ENCODE measurements around the gene UGP2.

The UGP2 gene

GRCh38 chr2:63865159-63865799, 23.6 kb downstream of the UGP2 start:
- DNase-seq (ENCODE audit: low read depth) = no peak

DNA sequence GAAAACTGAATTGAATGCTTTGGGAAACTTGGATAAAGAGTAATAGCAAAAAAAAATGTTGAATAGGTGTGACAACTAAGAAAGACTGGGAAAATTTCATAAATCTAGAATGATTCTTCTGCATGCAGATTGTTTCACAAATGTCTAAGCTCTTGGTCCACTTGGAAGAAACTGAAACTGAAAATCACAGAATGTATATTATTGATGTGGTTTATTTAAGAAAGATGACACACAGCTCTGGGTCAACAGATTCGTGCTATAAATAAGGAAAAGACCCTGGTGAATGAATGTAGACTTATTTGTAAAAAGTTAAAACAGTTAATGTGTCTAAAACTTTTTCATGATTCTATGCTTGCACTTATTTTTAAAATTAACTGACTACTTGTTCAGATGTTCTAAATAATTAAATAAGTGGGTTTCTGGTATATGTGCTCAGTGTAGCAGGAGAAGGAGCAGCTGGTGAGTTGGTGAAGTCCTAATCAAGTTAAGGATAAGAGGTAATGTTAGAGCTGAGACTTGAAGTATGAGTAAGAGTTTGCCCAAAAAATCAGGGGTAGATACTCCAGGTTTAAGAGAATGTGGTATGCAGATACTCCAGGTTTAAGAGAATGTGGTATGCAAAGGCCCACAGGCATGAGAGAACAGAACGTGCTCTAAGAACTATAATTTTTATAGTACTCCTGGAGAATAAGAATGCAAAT, 24.5 kb downstream of the UGP2 start:
- DNase-seq (ENCODE audit: low read depth) = no peak

- DNase-seq (ENCODE audit: low read depth) = no peak
Measured at GRCh38 chr2:63870679-63871078, 29.0 kb downstream of the UGP2 start.

DNA sequence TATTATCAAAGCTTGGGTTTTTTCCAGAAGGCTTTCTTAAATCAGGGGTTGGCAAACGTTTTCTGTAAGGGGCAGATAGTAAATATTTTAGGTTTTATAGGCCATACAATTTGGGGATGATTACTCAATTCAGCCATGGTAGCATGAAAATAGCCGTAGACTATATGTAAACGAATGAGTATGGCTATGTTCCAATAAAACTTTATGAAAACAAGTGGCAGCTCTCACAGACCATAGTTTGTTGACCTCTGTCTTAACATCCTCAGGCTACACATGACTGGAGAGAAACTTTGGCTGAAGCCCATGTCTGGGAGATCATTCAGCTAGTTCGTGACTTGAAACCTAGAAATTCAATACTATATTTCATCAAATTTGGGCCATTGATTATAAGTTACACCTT, 30.2 kb downstream of the UGP2 start:
- no peak for DNase-seq (ENCODE audit: low read depth)

GRCh38 chr2:63872571-63873328, 31.1 kb downstream of the UGP2 start:
- DNase-seq (ENCODE audit: low read depth) = no peak

- no peak for DNase-seq (ENCODE audit: low read depth)
Measured at GRCh38 chr2:63874204-63875130, 32.8 kb downstream of the UGP2 start.

DNA sequence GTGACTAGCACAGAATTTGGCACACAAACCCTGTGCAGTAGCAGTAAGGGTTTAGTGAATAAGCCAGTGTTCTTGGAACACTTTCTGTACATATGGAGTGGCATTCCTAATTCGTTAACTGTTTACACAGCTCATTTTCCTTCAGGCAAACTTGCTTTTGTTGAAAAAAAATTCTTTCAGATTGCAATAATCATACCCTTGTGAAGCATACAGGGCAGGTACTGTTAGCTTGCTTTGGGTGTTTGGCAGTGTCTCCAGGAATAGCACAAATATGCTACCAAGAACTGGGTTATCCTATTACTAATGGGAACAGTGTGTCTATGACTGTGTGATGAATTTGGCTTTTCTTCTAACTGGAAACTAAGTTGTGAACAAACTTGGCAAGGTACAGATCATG, 33.4 kb downstream of the UGP2 start:
- no peak for DNase-seq (ENCODE audit: low read depth)

- no peak for DNase-seq (ENCODE audit: low read depth)
Measured at GRCh38 chr2:63875559-63876245, 34.0 kb downstream of the UGP2 start.

DNA sequence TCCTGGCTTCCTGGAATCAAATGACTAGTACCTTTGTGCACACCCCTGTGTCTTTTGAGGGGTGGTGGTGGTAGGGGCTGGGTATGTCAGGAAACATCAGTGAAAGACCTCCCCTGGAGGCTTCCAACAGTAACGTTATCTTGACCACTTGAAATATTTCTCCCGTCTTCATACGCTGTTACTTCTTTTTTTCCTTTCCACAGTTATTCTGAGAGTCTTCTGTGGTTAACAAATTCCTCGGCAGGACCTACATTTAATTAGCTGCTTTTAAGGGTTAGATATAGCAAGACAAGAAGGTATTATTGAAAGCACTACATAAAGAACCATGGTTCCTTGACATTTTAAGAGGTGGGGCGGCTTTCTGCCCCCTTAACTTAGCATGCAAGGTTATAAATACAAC, 34.6 kb downstream of the UGP2 start:
- DNase-seq (ENCODE audit: low read depth) = no peak

- no peak for DNase-seq (ENCODE audit: low read depth)
Measured at GRCh38 chr2:63878486-63878885, 36.8 kb downstream of the UGP2 start.

GRCh38 chr2:63879876-63880433, 38.3 kb downstream of the UGP2 start:
- no peak for DNase-seq (ENCODE audit: low read depth)

- no peak for DNase-seq (ENCODE audit: low read depth)
Measured at GRCh38 chr2:63880625-63881024, 38.9 kb downstream of the UGP2 start.

GRCh38 chr2:63881205-63881604, 39.5 kb downstream of the UGP2 start:
- no peak for DNase-seq (ENCODE audit: low read depth)

DNA sequence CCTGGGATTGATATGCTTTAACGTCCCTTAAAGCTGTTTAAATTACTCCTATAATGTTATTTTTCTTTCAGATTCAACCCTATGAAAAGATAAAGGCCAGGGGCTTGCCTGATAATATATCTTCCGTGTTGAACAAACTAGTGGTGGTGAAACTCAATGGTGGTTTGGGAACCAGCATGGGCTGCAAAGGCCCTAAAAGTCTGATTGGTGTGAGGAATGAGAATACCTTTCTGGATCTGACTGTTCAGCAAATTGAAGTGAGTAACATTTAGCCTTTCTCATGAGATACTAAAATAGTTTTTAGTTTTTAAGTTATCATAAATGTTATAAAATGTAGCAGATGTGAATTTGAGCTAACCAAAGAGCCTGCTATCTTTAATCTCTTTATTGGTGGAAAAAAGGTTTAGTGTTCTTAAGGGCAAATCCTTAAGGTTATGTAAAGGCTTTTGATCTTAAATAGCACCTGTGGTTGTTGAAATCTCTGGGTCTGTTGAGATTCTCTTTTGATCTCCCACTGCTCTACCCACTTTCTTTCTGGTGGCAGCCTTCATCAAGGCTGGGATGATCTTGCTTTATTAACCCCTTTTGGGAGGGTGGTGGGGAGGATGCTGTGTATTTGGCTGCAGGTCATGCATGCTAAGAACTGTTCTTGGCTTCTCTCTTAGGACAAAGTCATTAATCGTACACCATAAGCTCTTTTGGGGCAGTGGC, 40.9 kb downstream of the UGP2 start:
- no peak for DNase-seq (ENCODE audit: low read depth)

GRCh38 chr2:63886445-63886844, 44.7 kb downstream of the UGP2 start:
- DNase-seq (ENCODE audit: low read depth) = no peak

DNA sequence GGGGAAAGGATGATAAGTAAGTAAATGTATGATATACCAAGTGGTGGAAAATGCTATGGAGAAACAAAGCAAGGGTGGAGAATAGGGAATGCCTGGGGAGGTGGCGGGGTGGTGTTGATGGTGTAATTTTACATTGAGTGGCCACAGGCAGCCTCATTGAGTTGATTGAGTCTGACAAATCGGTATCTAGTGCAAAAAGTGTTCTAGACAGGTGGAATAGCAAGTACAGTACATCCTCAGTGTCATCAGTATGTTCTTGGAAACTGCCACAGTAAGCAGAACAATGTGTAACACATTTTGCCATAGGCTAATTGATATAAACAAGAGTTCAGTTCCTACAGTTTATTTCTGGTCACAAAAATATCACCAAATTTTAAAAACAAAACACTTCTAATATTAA, 46.4 kb downstream of the UGP2 start:
- DNase-seq (ENCODE audit: low read depth) = no peak

- DNase-seq (ENCODE audit: low read depth) = peak; percentile 25
Measured at GRCh38 chr2:63888490-63889402, 47.0 kb downstream of the UGP2 start.

- DNase-seq (ENCODE audit: low read depth) = no peak
Measured at GRCh38 chr2:63890678-63891077, 49.0 kb downstream of the UGP2 start.

GRCh38 chr2:63891488-63892030, 49.9 kb downstream of the UGP2 start:
- DNase-seq (ENCODE audit: low read depth) = no peak
